Measurements from ENCODE around the gene ST7. TPM values are rescaled to one million over a fixed set of nuclear protein-coding genes. Genes with fewer than 3 reads are reported as not detected.

Gene ST7
- total and polyA plus RNA-seq, 2 experiments from 2014 or later = 9.9 to 18.3 TPM

DNA sequence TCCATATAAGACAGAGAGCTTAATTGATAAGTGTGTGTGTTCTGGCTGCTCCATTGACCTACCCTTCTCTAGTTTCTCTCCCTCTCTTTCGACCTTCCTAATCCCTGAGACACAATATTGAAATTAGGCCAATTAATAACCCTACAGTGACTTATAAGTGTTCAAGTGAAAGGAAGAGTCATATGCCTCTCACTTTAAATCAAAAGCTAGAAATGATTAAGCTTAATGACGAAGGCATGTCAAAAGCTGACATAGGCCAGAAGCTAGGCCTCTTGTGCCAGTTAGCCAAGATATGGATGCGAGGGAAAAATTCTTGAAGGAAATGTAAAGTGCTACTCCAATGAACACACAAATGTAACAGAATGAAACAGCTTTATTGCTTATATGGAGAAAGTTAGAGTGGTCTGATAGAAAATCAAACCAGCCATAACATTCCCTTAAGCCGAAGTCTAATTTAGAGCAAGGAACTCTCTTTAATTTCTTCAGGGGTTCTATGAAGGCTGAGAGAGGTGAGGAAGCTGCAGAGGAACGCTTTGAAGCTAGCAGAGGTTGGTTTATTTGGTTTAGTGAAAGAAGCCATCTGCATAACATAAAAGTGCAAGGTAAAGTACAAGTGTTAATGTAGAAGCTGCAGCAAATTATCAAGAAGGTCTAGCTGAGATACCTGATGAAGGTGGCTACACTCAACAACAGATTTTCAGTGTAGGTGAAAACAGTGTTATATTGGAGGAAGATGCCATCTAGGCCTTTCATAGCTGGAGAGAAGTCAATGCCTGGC is 53.8 kb downstream of the ST7 start:
- no peaks in the 10 kb centered on the region for H3K27me3 ChIP-seq (ENCODE audit: insufficient read depth)
- H3K27ac ChIP-seq (ENCODE audit: low read depth) = no peak overlapping the region
- H3F3A ChIP-seq (replicated peaks; ENCODE audit: low read depth) = no peaks in the 10 kb centered on the region
- no peak overlapping the region for H3K4me2 ChIP-seq
- H2AFZ ChIP-seq = no peak overlapping the region
- H3K27me3 Mint-ChIP-seq (ENCODE audit: insufficient read depth, low read depth, poor library complexity) = no peaks in the 10 kb centered on the region
- no peak overlapping the region for H3K4me3 Mint-ChIP-seq
- no peaks in the 10 kb centered on the region for H4K20me1 ChIP-seq (replicated peaks; ENCODE audit: insufficient read depth)
- no peaks in the 10 kb centered on the region for H3K36me3 ChIP-seq (ENCODE audit: insufficient read depth)
- no peaks in the 10 kb centered on the region for H3K9me2 ChIP-seq (ENCODE audit: insufficient read depth)
- H3K9me3 Mint-ChIP-seq = no peaks in the 10 kb centered on the region
- peaks cover 3% of the 10 kb centered on the region; the same call in 1 of the 3 replicates for H3K4me1 Mint-ChIP-seq
- no peaks in the 10 kb centered on the region; the same call in 1 of the 2 replicates for H3K4me1 ChIP-seq (ENCODE audit: insufficient read depth)
- TF ChIP-seq ZNF462 (CRISPR knock-in tag; IDR thresholded peaks at IDR 0.05) (no peak), REST (IDR thresholded peaks at IDR 0.05; ENCODE audit: unreplicated experiment) (no peak), ZNF331 (CRISPR knock-in tag; IDR thresholded peaks at IDR 0.05; ENCODE audit: low read depth) (no peak), ZNF114 (CRISPR knock-in tag; IDR thresholded peaks at IDR 0.05) (no peak), POLR2AphosphoS5 (IDR thresholded peaks at IDR 0.05; ENCODE audit: low read depth) (no peak)
- H3K36me3 Mint-ChIP-seq (ENCODE audit: low read depth) = no peaks in the 10 kb centered on the region
- DNase-seq (ENCODE audit: low spot score) (no peak), ATAC-seq (no peak)
- H3K79me2 ChIP-seq (replicated peaks; ENCODE audit: insufficient read depth) = peaks cover 2% of the 10 kb centered on the region; the same call in 1 of the 2 replicates
- H3K4me3 ChIP-seq = no peak overlapping the region
- no peak overlapping the region for H3K27ac Mint-ChIP-seq
